Measurements from ENCODE around the gene TTC28. TPM values are rescaled to one million over a fixed set of nuclear protein-coding genes. Genes with fewer than 3 reads are reported as not detected.
"Not testable (repeated sequence)": the region's sequence is repeated elsewhere in the genome, so short reads cannot be mapped to it uniquely, and the experiment has no call there.

TTC28 gene
- polyA plus RNA-seq, 6 donors from 2014 or later = 2.2 to 5.0 (median 2.9) TPM

DNA sequence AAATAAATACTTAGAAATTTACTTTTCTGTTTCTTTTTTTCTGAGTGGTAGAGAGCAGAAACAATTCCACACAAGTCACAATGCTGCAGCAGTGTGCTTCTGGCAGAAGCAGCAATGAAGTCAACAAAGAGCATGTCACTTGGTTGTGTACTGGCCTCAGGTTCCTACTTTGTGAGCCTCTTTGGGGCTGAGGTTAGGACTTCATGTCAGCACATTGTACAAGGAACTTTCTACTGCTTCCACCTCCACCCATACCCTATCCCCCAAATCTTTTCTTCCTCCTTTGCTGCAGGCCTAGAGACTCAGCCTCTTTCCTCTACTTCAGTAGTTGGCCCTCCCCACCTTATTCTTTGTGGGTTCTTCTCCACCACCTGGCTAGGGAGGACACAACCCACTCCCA is 507.9 kb downstream of the TTC28 start:
- Mint-ChIP-seq H3K4me3 (no peak overlapping the region), H3K27me3 (peaks cover 0 to 8% (median 0%) of the 10 kb centered on the region in 3 donors), H3K27ac (no peak overlapping the region), H3K4me1 (no peaks in the 10 kb centered on the region), H3K9me3 (peaks cover 0 to 20% (median 4%) of the 10 kb centered on the region in 7 donors), H3K36me3 (no peaks in the 10 kb centered on the region)
- DNase-seq = no peak
- ATAC-seq (ENCODE audit: low read depth in 2 of 2) = no peak

DNA sequence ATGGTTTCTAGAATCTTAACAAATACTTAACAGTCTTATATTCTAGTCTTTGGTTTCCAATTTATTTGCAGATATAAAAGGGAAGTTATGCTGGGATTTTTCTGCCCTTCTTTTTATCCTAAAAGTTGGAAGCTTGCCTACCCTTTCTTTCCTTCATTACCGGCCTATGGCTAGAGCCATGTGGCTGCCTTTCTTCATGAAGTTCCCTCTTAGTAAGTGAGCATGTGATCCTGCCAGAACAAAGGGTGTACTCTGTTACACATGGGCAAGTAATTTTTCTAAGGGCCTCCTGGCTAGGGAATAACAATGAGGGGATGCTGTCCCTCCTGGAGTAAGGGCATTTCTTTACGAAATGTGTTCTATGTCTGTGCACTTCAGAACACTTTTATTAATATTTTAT is 508.5 kb downstream of the TTC28 start:
- ATAC-seq (ENCODE audit: low read depth in 2 of 2) = no peak
- H3K4me1 Mint-ChIP-seq = no peaks in the 10 kb centered on the region
- peaks cover 0 to 8% (median 0%) of the 10 kb centered on the region in 3 donors for H3K27me3 Mint-ChIP-seq
- H3K36me3 Mint-ChIP-seq = no peaks in the 10 kb centered on the region
- no peak for DNase-seq
- no peak overlapping the region for H3K4me3 Mint-ChIP-seq
- peaks cover 0 to 26% (median 8%) of the 10 kb centered on the region in 7 donors for H3K9me3 Mint-ChIP-seq
- no peak overlapping the region for H3K27ac Mint-ChIP-seq

DNA sequence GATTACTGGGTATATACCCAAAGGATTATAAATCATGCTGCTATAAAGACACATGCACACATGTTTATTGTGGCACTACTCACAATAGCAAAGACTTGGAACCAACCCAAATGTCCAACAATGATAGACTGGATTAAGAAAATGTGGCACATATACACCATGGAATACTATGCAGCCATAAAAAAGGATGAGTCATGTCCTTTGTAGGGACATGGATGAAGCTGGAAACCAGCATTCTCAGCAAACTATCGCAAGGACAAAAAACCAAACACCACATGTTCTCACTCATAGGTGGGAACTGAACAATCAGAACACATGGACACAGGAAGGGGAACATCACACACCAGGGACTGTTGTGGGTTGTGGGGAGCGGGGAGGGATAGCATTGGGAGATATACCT is 510.3 kb downstream of the TTC28 start:
- not testable (repeated sequence) for H3K4me3 Mint-ChIP-seq; ATAC-seq (ENCODE audit: low read depth in 2 of 2); H3K4me1 Mint-ChIP-seq; DNase-seq; H3K27ac Mint-ChIP-seq; H3K36me3 Mint-ChIP-seq
- Mint-ChIP-seq H3K9me3 (peaks cover 0 to 25% (median 18%) of the 10 kb centered on the region in 7 donors), H3K27me3 (peaks cover 0 to 17% (median 0%) of the 10 kb centered on the region in 3 donors)

DNA sequence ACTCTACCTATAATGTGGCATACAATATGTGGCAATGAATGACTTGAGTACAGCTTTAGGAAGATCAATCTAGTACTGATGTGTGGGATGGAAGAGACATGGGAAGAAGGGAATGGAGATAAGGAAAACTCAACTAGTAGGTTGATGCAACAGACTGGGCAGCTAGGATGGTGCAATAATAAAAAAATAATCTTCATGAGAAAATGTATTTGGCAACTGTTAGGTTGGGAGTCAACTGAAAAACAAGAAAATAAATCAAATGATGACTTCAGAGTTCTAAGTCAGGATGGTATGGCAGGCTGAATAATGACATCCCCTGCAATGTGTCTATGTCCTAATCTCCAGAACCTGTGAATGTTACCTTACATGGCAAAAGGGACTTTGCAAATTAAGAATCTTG is 523.8 kb downstream of the TTC28 start:
- Mint-ChIP-seq H3K27ac (no peak overlapping the region), H3K36me3 (no peaks in the 10 kb centered on the region), H3K4me1 (no peaks in the 10 kb centered on the region), H3K9me3 (peaks cover 0 to 23% (median 11%) of the 10 kb centered on the region in 7 donors), H3K27me3 (peaks cover 4 to 18% (median 7%) of the 10 kb centered on the region in 3 donors), H3K4me3 (no peak overlapping the region)
- ATAC-seq (ENCODE audit: low read depth in 2 of 2) = no peak
- no peak for DNase-seq

DNA sequence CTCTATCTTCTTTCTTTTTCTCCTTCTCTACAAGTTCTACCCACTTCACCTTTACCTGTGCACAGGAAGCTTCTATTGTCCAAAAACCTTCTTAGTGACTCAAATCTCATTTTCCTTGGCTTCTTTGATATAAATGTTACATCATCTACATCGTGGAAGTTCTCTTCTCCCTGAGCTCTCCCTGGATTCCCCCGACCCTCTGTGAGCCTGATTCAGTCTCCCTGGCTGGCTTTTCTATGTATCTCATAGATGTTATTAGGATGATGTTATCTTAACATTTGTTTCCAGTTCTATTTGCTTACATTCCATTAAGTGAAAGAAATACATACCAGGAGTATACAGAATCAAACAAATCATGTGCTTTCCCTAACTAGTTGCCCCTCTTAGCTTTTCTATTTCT is 524.8 kb downstream of the TTC28 start:
- no peak overlapping the region for H3K27ac Mint-ChIP-seq

DNA sequence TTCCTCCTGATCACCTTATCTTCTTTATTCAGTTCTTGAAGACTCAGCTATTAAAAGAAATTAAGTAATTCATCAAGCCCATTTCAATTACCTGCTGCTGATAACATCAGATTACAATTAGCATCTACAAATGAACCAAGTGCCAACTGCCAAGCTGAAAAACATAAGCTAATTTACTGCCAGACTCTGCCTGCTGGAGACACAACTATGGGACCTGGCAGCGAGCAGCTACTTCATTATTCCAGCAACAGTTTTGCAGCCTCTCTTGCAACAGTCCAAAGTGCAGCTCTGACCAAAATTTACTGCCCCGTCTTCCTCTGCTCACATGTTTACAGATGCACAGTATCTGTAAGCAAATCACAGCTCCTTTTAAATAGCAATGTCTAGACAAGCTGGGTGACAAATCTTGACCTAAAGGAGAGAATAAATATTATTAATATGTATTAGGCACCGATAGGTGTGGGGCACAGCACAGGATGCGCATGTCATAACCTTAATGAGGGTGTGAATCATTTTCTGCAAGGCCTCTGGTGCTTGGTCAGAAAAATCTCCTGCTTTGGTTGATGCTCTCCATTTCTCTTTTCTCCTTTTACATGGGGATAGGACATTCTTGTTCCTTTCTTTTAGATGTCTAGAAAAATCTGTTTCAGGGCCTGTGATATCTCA is 528.4 kb downstream of the TTC28 start:
- no peak overlapping the region for H3K27ac Mint-ChIP-seq
- H3K4me3 Mint-ChIP-seq = no peak overlapping the region
- no peak for DNase-seq
- peaks cover 0 to 5% (median 0%) of the 10 kb centered on the region in 7 donors for H3K9me3 Mint-ChIP-seq
- no peaks in the 10 kb centered on the region for H3K36me3 Mint-ChIP-seq
- ATAC-seq (ENCODE audit: low read depth in 2 of 2) = no peak
- H3K27me3 Mint-ChIP-seq = peaks cover 2 to 16% (median 4%) of the 10 kb centered on the region in 3 donors
- no peaks in the 10 kb centered on the region for H3K4me1 Mint-ChIP-seq

More for the DNA sequence above, 524.8 kb downstream of the TTC28 start:
- H3K4me1 Mint-ChIP-seq = no peaks in the 10 kb centered on the region
- DNase-seq = no peak
- no peak overlapping the region for H3K4me3 Mint-ChIP-seq
- H3K9me3 Mint-ChIP-seq = peaks cover 0 to 23% (median 11%) of the 10 kb centered on the region in 7 donors
- peaks cover 4 to 18% (median 7%) of the 10 kb centered on the region in 3 donors for H3K27me3 Mint-ChIP-seq
- no peaks in the 10 kb centered on the region for H3K36me3 Mint-ChIP-seq
- no peak for ATAC-seq (ENCODE audit: low read depth in 2 of 2)

DNA sequence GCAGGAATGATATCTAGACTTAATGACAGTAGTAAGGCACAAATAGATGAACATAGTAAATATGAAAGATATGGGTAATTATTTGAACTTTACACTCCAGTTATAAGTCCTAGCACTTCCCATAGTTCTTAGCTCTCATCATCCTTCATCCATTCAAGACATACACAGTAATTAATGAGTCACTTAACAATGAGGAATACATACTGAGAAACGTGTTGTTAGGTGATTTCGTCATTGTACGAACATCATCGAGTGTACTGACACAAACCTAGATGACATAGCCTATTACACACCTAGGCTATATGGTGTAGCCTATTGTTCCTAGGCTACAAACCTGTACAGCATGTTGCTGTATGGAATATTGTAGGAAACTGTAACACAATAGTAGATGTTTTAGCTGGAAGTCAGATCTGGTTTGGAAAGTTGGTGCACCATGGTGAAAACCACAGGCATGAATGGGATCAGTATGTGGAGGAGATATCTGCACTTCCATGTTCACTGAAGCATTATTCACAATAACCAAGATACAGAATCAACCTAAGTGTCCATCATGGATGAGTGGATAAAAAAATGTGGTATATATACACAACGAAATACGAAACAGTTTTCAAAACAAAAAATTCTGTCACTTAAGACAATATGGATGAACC is 530.7 kb downstream of the TTC28 start:
- H3K4me3 Mint-ChIP-seq = no peak overlapping the region
- H3K27ac Mint-ChIP-seq = no peak overlapping the region
- ATAC-seq (ENCODE audit: low read depth in 2 of 2) (no peak), DNase-seq (no peak)
- H3K4me1 Mint-ChIP-seq = no peaks in the 10 kb centered on the region
- no peaks in the 10 kb centered on the region for H3K36me3 Mint-ChIP-seq
- H3K9me3 Mint-ChIP-seq = no peaks in the 10 kb centered on the region
- H3K27me3 Mint-ChIP-seq = no peaks in the 10 kb centered on the region

DNA sequence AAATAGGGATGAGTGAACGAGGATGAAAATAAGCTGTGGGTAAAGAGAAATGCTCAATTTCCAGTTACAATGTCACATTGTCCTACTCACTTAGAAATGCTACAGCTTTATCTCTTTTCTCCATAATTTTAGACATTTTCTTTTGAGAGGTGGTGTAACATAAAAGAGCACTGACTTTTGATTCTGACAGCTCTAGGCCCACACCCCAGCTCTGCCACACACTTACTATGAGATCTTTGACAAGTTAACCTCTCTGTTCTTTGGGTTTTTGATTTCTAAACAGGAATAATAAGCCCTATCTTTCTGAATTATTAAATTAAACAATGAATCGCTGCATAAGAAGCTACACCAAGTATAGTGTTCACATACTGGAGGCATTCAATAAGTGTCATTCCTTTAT is 532.2 kb downstream of the TTC28 start:
- Mint-ChIP-seq H3K4me3 (no peak overlapping the region), H3K36me3 (no peaks in the 10 kb centered on the region), H3K9me3 (no peaks in the 10 kb centered on the region), H3K4me1 (no peaks in the 10 kb centered on the region), H3K27ac (no peak overlapping the region), H3K27me3 (peaks cover 0 to 6% (median 0%) of the 10 kb centered on the region in 3 donors)
- DNase-seq (no peak), ATAC-seq (ENCODE audit: low read depth in 2 of 2) (no peak)

DNA sequence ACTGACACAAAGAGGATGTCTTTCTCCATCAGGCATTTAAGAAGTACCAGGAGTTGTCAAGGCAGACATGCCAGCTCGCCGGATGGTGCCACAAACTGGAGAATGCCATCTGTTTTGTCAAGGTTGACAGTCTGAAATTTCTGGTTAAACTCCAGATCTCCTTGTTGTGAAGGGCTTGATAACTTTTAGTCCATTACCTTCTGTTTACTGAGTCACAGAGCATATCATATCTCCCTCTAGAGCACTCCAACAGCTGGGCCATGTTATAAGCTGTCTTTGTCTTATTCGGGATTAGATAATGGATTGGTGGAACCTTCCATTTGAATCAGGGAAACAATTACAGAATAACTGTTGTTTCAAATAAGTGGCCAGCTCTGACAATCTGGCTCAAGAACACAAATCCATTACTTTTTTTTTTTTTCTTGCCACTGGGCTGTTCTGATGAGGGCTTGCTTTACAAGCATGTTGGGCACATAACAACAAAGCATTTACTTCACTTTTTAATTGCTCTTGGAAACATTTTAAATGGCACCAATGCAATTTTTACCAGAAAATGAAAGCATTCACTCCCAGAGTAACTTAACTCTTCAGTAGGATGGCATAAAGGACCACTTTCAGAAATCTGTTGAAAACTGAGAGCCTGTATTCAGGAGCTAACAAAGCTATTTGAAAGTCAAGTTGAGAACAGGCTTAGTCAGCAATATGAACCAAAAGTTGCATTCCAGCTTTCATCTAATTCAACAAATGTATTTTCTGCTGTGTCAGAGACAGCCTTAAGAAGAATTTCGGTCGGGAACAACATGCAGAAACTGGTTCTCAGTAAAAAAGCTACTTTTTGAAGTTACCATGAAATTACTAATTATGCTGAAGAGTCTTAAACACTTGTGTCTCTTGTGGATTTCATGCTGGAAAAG is 533.0 kb downstream of the TTC28 start:
- Mint-ChIP-seq H3K36me3 (no peaks in the 10 kb centered on the region), H3K4me1 (no peaks in the 10 kb centered on the region), H3K9me3 (no peaks in the 10 kb centered on the region), H3K27me3 (peaks cover 0 to 6% (median 0%) of the 10 kb centered on the region in 3 donors), H3K4me3 (no peak overlapping the region), H3K27ac (no peak overlapping the region)
- DNase-seq (no peak), ATAC-seq (ENCODE audit: low read depth in 2 of 2) (no peak)

DNA sequence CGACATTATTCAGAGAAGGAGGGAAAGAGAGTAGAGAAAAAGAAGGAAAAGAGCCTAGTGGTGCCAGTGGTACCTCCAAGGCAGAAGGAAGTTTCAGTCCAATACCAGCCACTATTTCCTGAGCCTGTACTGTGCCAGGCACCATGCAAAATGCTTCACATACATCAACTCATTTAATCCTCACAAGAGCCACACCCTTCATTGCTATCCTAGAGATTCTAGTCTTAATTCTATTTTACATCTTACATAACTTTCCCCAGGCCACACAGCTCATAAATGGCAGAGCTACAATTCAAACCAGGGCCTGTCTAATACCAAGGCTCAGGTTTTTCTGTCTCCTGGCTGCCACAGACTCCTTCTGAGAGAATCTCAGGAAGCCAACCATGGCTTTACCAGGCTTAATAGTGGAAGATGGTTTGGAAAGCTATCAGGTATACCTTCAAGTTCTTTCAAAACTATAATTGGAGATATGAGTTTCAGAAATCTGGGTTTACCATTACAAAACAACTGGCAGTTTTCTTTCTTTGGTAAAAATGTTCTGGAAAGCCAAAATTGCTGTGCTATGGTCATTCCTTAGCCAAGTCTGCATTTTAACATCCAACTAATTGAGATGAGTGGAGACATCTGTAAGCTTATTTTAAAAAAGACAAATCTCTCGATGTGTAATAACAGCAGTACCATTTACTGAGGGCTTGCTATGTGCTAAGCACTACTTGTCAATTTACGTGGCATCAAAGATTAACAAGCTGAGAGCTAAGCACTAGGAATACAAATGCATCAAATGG is 535.5 kb downstream of the TTC28 start:
- ATAC-seq (ENCODE audit: low read depth in 2 of 2) (no peak), DNase-seq (no peak)
- H3K9me3 Mint-ChIP-seq = no peaks in the 10 kb centered on the region
- H3K4me1 Mint-ChIP-seq = no peaks in the 10 kb centered on the region
- no peak overlapping the region for H3K4me3 Mint-ChIP-seq
- no peaks in the 10 kb centered on the region for H3K36me3 Mint-ChIP-seq
- H3K27me3 Mint-ChIP-seq = peaks cover 0 to 6% (median 0%) of the 10 kb centered on the region in 3 donors
- H3K27ac Mint-ChIP-seq = no peak overlapping the region

DNA sequence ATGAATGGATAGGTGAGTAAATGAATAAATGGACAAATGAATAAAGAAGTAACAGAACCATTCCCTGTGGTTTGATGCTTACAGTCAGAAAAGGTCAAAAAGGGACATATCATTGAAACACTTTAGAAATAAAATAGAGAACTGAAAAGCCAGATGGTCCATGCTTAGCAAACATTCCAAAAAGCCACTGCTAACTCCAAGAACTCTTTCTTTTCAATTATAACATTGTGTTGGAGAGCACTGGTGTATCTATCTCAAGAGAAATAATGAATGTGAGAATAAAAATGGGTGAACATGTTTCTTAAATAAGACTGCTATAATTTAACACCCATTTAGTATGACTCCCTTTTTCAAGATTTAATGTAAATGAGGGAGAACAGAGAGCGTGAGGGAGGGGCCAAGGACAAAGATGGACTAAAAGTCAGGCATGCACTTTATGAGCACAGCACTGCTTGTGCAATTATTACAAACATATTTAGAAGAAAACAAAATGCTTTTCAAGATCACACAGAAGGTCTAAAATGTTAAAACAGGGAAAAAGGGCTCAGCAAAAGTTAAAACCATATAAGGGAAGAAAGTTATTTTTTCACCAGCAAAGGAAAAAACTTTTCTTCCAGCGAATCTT is 536.3 kb downstream of the TTC28 start:
- Mint-ChIP-seq H3K27ac (no peak overlapping the region), H3K9me3 (no peaks in the 10 kb centered on the region), H3K27me3 (peaks cover 0 to 10% (median 0%) of the 10 kb centered on the region in 3 donors), H3K36me3 (no peaks in the 10 kb centered on the region), H3K4me1 (no peaks in the 10 kb centered on the region), H3K4me3 (no peak overlapping the region)
- DNase-seq (no peak), ATAC-seq (ENCODE audit: low read depth in 2 of 2) (no peak)

DNA sequence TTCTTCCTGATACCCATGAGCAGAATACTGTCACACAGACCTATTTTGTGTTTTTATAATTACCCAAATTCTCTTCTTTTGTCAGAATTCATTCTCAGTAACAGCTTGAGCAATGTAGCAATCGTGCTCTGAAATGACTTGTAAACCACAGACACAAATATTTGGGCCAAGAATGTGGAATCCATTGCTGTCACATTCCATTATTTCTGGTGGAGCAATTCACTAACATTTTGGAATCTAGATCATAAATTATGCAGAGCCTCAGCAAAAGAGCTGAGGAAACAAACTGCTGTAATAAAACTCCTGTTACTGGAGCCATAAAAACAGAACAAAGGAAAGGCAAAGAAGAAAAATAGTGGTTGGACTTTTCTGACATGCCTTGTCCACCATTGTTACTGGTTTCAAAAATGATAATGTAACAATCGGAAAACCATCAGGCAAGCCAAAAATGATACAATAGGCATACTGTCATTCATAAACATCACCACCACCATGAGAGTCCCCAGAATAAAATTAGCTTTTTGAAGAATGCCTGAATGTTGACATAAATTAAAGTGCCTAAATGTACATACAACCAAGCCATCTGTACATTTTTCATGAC is 537.2 kb downstream of the TTC28 start:
- Mint-ChIP-seq H3K27ac (no peak overlapping the region), H3K36me3 (no peaks in the 10 kb centered on the region), H3K27me3 (peaks cover 0 to 10% (median 0%) of the 10 kb centered on the region in 3 donors), H3K4me1 (no peaks in the 10 kb centered on the region), H3K4me3 (no peak overlapping the region), H3K9me3 (no peaks in the 10 kb centered on the region)
- ATAC-seq (ENCODE audit: low read depth in 2 of 2) = no peak
- DNase-seq = no peak
